Uterus (tissue), 4 donors: Measurements from ENCODE around the gene LAPTM5. TPM values are rescaled to one million over a fixed set of nuclear protein-coding genes. Genes with fewer than 3 reads are reported as not detected.

ENCODE experiments used
- DNase-seq, 2 donors: peaks; one replicate each; pipeline ENCODE4 v3.0.0-alpha.2; 2019 to 2020
- H3K27ac ChIP-seq, 2 donors: fragments of 200-600 bp; sonication (generic); 1 replicate in 1 of 2; 2 replicates in 1 of 2; pipeline ENCODE4 v1.5.1; 2016 to 2018
- H3K27me3 ChIP-seq, 2 donors: fragments of 200-600 bp; sonication (generic); one replicate each; pipeline ENCODE4 v1.5.1; 2018 to 2019; ENCODE audit warnings: control low read depth in 1 of 2
- H3K36me3 ChIP-seq, 2 donors: fragments of 200-600 bp; sonication (generic); one replicate each; pipeline ENCODE4 v1.5.1; 2019; ENCODE audit warnings: control low read depth in 1 of 2
- H3K4me1 ChIP-seq, 2 donors: fragments of 200-600 bp; sonication (generic); one replicate each; pipeline ENCODE4 v1.5.1; 2018 to 2019; ENCODE audit warnings: control low read depth in 1 of 2
- H3K4me3 ChIP-seq, 2 donors: fragments of 200-600 bp; sonication (generic); 1 replicate in 1 of 2; 2 replicates in 1 of 2; pipeline ENCODE4 v1.5.1; 2018 to 2019; ENCODE audit warnings: mild to moderate bottlenecking in 1 of 2
- H3K9me3 ChIP-seq, 2 donors: fragments of 200-600 bp; sonication (generic); one replicate each; pipeline ENCODE4 v1.5.1; 2019; ENCODE audit warnings: control low read depth in 1 of 2
- CTCF ChIP-seq, 4 experiments: fragments of 200-600 bp in 2 of 4; fragments of 450-650 bp in 2 of 4; sonication (generic) in 2 of 4; IDR thresholded peaks; one replicate each; pipeline ENCODE4 v1.5.1; 2016 to 2019; ENCODE audit warnings: antibody characterized with exemption in 4 of 4, mild to moderate bottlenecking in 2 of 4, moderate library complexity in 1 of 4
- POLR2A ChIP-seq, 2 donors: fragments of 450-650 bp; IDR thresholded peaks; one replicate each; pipeline ENCODE4 v1.6.1; 2016; ENCODE audit warnings: antibody characterized with exemption in 2 of 2, mild to moderate bottlenecking in 1 of 2, moderate library complexity in 1 of 2
- intact Hi-C: fragments of 100-400 bp; cut with DNase I; formaldehyde crosslinking; loops from one replicate; pipeline ENCODE4 v1.15.1; 2023; ENCODE audit warnings: low total_unique reads
- total RNA-seq, 4 donors: library from RNA; depleted of rRNA in 3 of 4; stranded (reverse); fragments of >200 nt in 3 of 4; gene quantifications; one replicate each; pipeline versions ENCODE4 v1.1.0 to v1.2.4, GENCODE V29; 2014 to 2023
- donor health status: DM: yes; HTN: yes; CAD: no.

Gene LAPTM5
- total RNA-seq, 4 donors from 2014 or later = 6.1 to 76.8 (median 15.8) TPM

GRCh38 chr1:30804352-30804751 lies 46.8 kb upstream of the LAPTM5 start:
- DNase-seq = no peak
- Histone ChIP-seq H3K4me1 (no peaks in the 10 kb centered on the region), H3K27ac (no peak overlapping the region), H3K4me3 (no peak overlapping the region), H3K27me3 (no peaks in the 10 kb centered on the region), H3K9me3 (no peaks in the 10 kb centered on the region), H3K36me3 (no peaks in the 10 kb centered on the region)
- intact Hi-C loops = no loop called here
- TF ChIP-seq POLR2A (IDR thresholded peaks at IDR 0.05) (no peak), CTCF (IDR thresholded peaks at IDR 0.05) (no peak)

- no peak for DNase-seq
- TF ChIP-seq POLR2A (IDR thresholded peaks at IDR 0.05) (no peak), CTCF (IDR thresholded peaks at IDR 0.05) (no peak)
- Histone ChIP-seq H3K9me3 (no peaks in the 10 kb centered on the region), H3K4me3 (no peak overlapping the region), H3K36me3 (no peaks in the 10 kb centered on the region), H3K4me1 (no peaks in the 10 kb centered on the region), H3K27ac (no peak overlapping the region), H3K27me3 (no peaks in the 10 kb centered on the region)
- intact Hi-C loops = no loop called here
Measured at GRCh38 chr1:30803562-30803961, 46.0 kb upstream of the LAPTM5 start.

GRCh38 chr1:30801771-30802198 lies 44.2 kb upstream of the LAPTM5 start:
- intact Hi-C loops = loop anchor here (2.0 kb wide), 1 partner anchor 109 kb away; no protein-coding TSS in a partner anchor
- no peak overlapping the region for H3K27ac ChIP-seq
- peak; percentile 82 to 84 for DNase-seq
- TF ChIP-seq CTCF (IDR thresholded peaks at IDR 0.05) (peak; percentile 95 to 98 (median 96)), POLR2A (IDR thresholded peaks at IDR 0.05) (no peak)
- H3K9me3 ChIP-seq = no peaks in the 10 kb centered on the region
- no peaks in the 10 kb centered on the region for H3K36me3 ChIP-seq
- no peak overlapping the region for H3K4me3 ChIP-seq
- no peaks in the 10 kb centered on the region for H3K27me3 ChIP-seq
- H3K4me1 ChIP-seq = no peaks in the 10 kb centered on the region

GRCh38 chr1:30799233-30799511 lies 41.6 kb upstream of the LAPTM5 start:
- H3K4me1 ChIP-seq = no peaks in the 10 kb centered on the region
- H3K4me3 ChIP-seq = no peak overlapping the region
- no peaks in the 10 kb centered on the region for H3K36me3 ChIP-seq
- H3K9me3 ChIP-seq = no peaks in the 10 kb centered on the region
- intact Hi-C loops = no loop called here
- H3K27ac ChIP-seq = no peak overlapping the region
- DNase-seq = no peak
- TF ChIP-seq CTCF (IDR thresholded peaks at IDR 0.05) = no peak
- TF ChIP-seq POLR2A (IDR thresholded peaks at IDR 0.05) = no peak
- no peaks in the 10 kb centered on the region for H3K27me3 ChIP-seq

GRCh38 chr1:30798389-30799232 lies 41.0 kb upstream of the LAPTM5 start:
- peak overlapping the region in 1 of 2 donors; percentile 16 for H3K27ac ChIP-seq
- H3K4me1 ChIP-seq = no peaks in the 10 kb centered on the region
- intact Hi-C loops = no loop called here
- H3K36me3 ChIP-seq = no peaks in the 10 kb centered on the region
- TF ChIP-seq CTCF (IDR thresholded peaks at IDR 0.05) (no peak), POLR2A (IDR thresholded peaks at IDR 0.05) (no peak)
- no peaks in the 10 kb centered on the region for H3K9me3 ChIP-seq
- H3K27me3 ChIP-seq = no peaks in the 10 kb centered on the region
- H3K4me3 ChIP-seq = no peak overlapping the region
- DNase-seq = no peak
